Activated CD8-positive, alpha-beta T cell treated with anti-CD3 and anti-CD28 coated beads, Interleukin-2, amount 10 ng/mL, durations not matched to agents 7 days and 5 days (primary cell): Measurements from ENCODE around the gene ENTPD6. TPM values are rescaled to one million over a fixed set of nuclear protein-coding genes. Genes with fewer than 3 reads are reported as not detected.
"Not testable (repeated sequence)": the region's sequence is repeated elsewhere in the genome, so short reads cannot be mapped to it uniquely, and the experiment has no call there.

Source experiments
- ATAC-seq: fragments of 150-1000 bp; cut with Tn5 transposase; one replicate; pipeline ENCODE4 v1.10.0; 2021; ENCODE audit warnings: moderate library complexity
- CTCF ChIA-PET: fragments of 350-600 bp; sonication (Branson Sonifier 250); formaldehyde crosslinking; loops from one replicate; lab custom pipeline; 2021; ENCODE audit warnings: antibody characterized with exemption; lab: Charles Lee
- POLR2A ChIA-PET: fragments of 350-600 bp; sonication (Branson Sonifier 250); formaldehyde crosslinking; loops from one replicate; lab custom pipeline; 2021; ENCODE audit warnings: antibody characterized with exemption; lab: Charles Lee
- DNase-seq: peaks from one replicate; pipeline ENCODE4 v3.0.0-alpha.2; 2020
- H3K27ac Mint-ChIP-seq: one replicate; pipeline ENCODE4 v1.8.0; 2021; ENCODE audit warnings: mild to moderate bottlenecking, mixed read lengths
- H3K27me3 Mint-ChIP-seq: one replicate; pipeline ENCODE4 v1.8.0; 2021; ENCODE audit warnings: low read depth, mixed read lengths
- H3K36me3 Mint-ChIP-seq: one replicate; pipeline ENCODE4 v1.8.0; 2021; ENCODE audit warnings: low read depth, mixed read lengths
- H3K4me1 Mint-ChIP-seq: one replicate; pipeline ENCODE4 v1.8.0; 2021; ENCODE audit warnings: low read depth, mixed read lengths
- H3K4me3 Mint-ChIP-seq: one replicate; pipeline ENCODE4 v1.8.0; 2021; ENCODE audit warnings: mild to moderate bottlenecking, mixed read lengths
- H3K9me3 Mint-ChIP-seq: one replicate; pipeline ENCODE4 v1.8.0; 2022; ENCODE audit warnings: mixed read lengths; ENCODE audit not compliant: insufficient read depth
- total RNA-seq, 2 experiments: library from RNA; stranded (reverse); gene quantifications; one replicate each; pipeline ENCODE4 v1.2.3, GENCODE V29; 2021

The ENTPD6 gene
- total RNA-seq, 2 experiments from 2014 or later = 31.9 TPM

GRCh38 chr20:25229486-25230165, 34.1 kb downstream of the ENTPD6 start:
- ATAC-seq = no peak
- POLR2A ChIA-PET = no interaction called here
- H3K36me3 Mint-ChIP-seq = no peaks in the 10 kb centered on the region
- no peak overlapping the region for H3K27ac Mint-ChIP-seq
- H3K4me1 Mint-ChIP-seq = no peaks in the 10 kb centered on the region
- no peaks in the 10 kb centered on the region for H3K9me3 Mint-ChIP-seq
- CTCF ChIA-PET = no interaction called here
- H3K4me3 Mint-ChIP-seq = no peak overlapping the region
- DNase-seq = no peak
- peaks cover 5% of the 10 kb centered on the region for H3K27me3 Mint-ChIP-seq

GRCh38 chr20:25230166-25230831, 34.8 kb downstream of the ENTPD6 start:
- ChIA-PET POLR2A (no interaction called here), CTCF (no interaction called here)
- Mint-ChIP-seq H3K9me3 (no peaks in the 10 kb centered on the region), H3K27ac (no peak overlapping the region), H3K36me3 (no peaks in the 10 kb centered on the region), H3K27me3 (peaks cover 5% of the 10 kb centered on the region), H3K4me3 (no peak overlapping the region), H3K4me1 (no peaks in the 10 kb centered on the region)
- DNase-seq = no peak
- ATAC-seq = no peak

- ChIA-PET POLR2A (no interaction called here), CTCF (interaction anchor here (1.5 kb wide), 1 partner anchor 61 kb away, joined by 3 read pairs; no protein-coding TSS in a partner anchor)
- H3K4me3 Mint-ChIP-seq = no peak overlapping the region
These were observed 37.7 kb downstream of the ENTPD6 start for GRCh38 chr20:25233016-25233772.

GRCh38 chr20:25234009-25234849, 38.7 kb downstream of the ENTPD6 start:
- CTCF ChIA-PET, H3K4me3 Mint-ChIP-seq: not testable (repeated sequence)

More at GRCh38 chr20:25233016-25233772, 37.7 kb downstream of the ENTPD6 start:
- Mint-ChIP-seq H3K4me1 (peaks cover 10% of the 10 kb centered on the region), H3K27ac (no peak overlapping the region), H3K9me3 (no peaks in the 10 kb centered on the region), H3K27me3 (peaks cover 8% of the 10 kb centered on the region), H3K36me3 (no peaks in the 10 kb centered on the region)
- ATAC-seq (no peak), DNase-seq (no peak)

GRCh38 chr20:25236450-25237304, 41.2 kb downstream of the ENTPD6 start:
- no peak overlapping the region for H3K4me3 Mint-ChIP-seq
- ATAC-seq (no peak), DNase-seq (no peak)
- ChIA-PET CTCF (no interaction called here), POLR2A (interaction anchor here (0.7 kb wide), 1 partner anchor 11 kb away, joined by 5 read pairs; no protein-coding TSS in a partner anchor)
- no peak overlapping the region for H3K27ac Mint-ChIP-seq
- H3K9me3 Mint-ChIP-seq = no peaks in the 10 kb centered on the region
- H3K4me1 Mint-ChIP-seq = peaks cover 27% of the 10 kb centered on the region
- H3K27me3 Mint-ChIP-seq = peaks cover 9% of the 10 kb centered on the region
- no peaks in the 10 kb centered on the region for H3K36me3 Mint-ChIP-seq

More at GRCh38 chr20:25234009-25234849, 38.7 kb downstream of the ENTPD6 start:
- H3K27me3 Mint-ChIP-seq, H3K27ac Mint-ChIP-seq, H3K36me3 Mint-ChIP-seq, ATAC-seq, H3K9me3 Mint-ChIP-seq, DNase-seq: not testable (repeated sequence)
- peaks cover 20% of the 10 kb centered on the region for H3K4me1 Mint-ChIP-seq
- POLR2A ChIA-PET = interaction anchor here (0.6 kb wide), 1 partner anchor 242 kb away, joined by 3 read pairs; no protein-coding TSS in a partner anchor

- POLR2A ChIA-PET = no interaction called here
- peaks cover 16% of the 10 kb centered on the region for H3K27me3 Mint-ChIP-seq
- DNase-seq = peak; percentile 57
- ATAC-seq = peak; percentile 86
- no peaks in the 10 kb centered on the region for H3K9me3 Mint-ChIP-seq
- CTCF ChIA-PET = no interaction called here
- H3K27ac Mint-ChIP-seq = peak overlapping the region; percentile 79
- H3K4me3 Mint-ChIP-seq = no peak overlapping the region
- no peaks in the 10 kb centered on the region for H3K36me3 Mint-ChIP-seq
- peaks cover 27% of the 10 kb centered on the region for H3K4me1 Mint-ChIP-seq
These were observed 42.3 kb downstream of the ENTPD6 start for GRCh38 chr20:25237610-25238318.

- peaks cover 17% of the 10 kb centered on the region for H3K27me3 Mint-ChIP-seq
- no peaks in the 10 kb centered on the region for H3K36me3 Mint-ChIP-seq
- H3K4me1 Mint-ChIP-seq = peaks cover 27% of the 10 kb centered on the region
- ChIA-PET CTCF (no interaction called here), POLR2A (no interaction called here)
- ATAC-seq (no peak), DNase-seq (no peak)
- H3K27ac Mint-ChIP-seq = peak overlapping the region; percentile 79
- H3K4me3 Mint-ChIP-seq = no peak overlapping the region
- H3K9me3 Mint-ChIP-seq = no peaks in the 10 kb centered on the region
These were observed 43.0 kb downstream of the ENTPD6 start for GRCh38 chr20:25238319-25239037.

- DNase-seq (no peak), ATAC-seq (no peak)
- peaks cover 14% of the 10 kb centered on the region for H3K27me3 Mint-ChIP-seq
- no peak overlapping the region for H3K27ac Mint-ChIP-seq
- no peaks in the 10 kb centered on the region for H3K9me3 Mint-ChIP-seq
- ChIA-PET POLR2A (interaction anchor here (0.6 kb wide), 1 partner anchor 64 kb away, joined by 3 read pairs; no protein-coding TSS in a partner anchor), CTCF (no interaction called here)
- H3K4me3 Mint-ChIP-seq = no peak overlapping the region
- H3K36me3 Mint-ChIP-seq = no peaks in the 10 kb centered on the region
- H3K4me1 Mint-ChIP-seq = peaks cover 27% of the 10 kb centered on the region
These were observed 44.2 kb downstream of the ENTPD6 start for GRCh38 chr20:25239387-25240370.
